ENCODE measurements around the gene ADCY4. TPM values are rescaled to one million over a fixed set of nuclear protein-coding genes. Genes with fewer than 3 reads are reported as not detected.
A peak's percentile ranks its signal among the peaks of the same experiment; 100 is the strongest.

ADCY4 gene
- polyA plus RNA-seq, 12 donors = 8.4 to 26.2 (median 16.9) TPM; not detected in 1

DNA sequence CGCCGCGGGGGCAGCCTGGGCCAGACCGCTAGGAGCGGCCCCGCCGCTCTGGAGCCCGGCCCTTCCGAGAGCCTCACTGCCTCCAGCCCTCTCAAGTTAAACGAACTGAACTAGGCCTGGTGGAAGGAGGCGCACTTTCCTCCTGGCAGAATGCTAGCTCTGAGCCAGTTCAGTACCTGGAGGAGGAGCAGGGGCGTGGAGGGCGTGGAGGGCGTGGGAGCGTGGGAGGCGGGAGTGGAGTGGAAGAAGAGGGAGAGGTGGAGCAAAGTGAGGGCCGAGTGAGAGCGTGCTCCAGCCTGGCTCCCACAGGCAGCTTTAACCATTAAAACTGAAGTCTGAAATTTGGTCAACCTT lies 18.3 kb downstream of the ADCY4 start:
- no peak for DNase-seq

DNA sequence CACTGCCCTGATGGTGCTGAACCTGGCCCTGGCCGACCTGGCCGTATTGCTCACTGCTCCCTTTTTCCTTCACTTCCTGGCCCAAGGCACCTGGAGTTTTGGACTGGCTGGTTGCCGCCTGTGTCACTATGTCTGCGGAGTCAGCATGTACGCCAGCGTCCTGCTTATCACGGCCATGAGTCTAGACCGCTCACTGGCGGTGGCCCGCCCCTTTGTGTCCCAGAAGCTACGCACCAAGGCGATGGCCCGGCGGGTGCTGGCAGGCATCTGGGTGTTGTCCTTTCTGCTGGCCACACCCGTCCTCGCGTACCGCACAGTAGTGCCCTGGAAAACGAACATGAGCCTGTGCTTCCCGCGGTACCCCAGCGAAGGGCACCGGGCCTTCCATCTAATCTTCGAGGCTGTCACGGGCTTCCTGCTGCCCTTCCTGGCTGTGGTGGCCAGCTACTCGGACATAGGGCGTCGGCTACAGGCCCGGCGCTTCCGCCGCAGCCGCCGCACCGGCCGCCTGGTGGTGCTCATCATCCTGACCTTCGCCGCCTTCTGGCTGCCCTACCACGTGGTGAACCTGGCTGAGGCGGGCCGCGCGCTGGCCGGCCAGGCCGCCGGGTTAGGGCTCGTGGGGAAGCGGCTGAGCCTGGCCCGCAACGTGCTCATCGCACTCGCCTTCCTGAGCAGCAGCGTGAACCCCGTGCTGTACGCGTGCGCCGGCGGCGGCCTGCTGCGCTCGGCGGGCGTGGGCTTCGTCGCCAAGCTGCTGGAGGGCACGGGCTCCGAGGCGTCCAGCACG lies 18.9 kb downstream of the ADCY4 start:
- DNase-seq = no peak

DNA sequence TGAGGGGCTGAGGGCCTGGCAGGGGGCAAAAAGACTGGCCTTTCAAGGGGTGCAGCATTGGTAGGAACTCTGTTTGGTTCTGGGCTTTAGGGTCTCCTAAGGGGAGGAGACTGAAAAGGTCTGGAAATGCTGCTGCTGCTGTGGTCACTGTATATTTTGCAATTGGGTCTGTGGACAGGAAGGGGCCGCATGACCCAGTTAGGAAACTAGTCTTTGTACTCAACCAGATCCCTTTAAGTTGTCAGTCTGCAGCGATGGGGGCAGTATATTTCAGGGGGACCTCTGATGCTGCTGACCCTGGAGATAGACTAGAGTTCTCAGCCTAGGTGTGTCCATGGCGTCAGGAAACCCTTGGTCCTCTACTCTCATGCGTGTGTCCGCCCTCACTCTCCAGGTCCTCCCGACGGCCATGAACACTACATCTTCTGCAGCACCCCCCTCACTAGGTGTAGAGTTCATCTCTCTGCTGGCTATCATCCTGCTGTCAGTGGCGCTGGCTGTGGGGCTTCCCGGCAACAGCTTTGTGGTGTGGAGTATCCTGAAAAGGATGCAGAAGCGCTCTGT lies 19.5 kb downstream of the ADCY4 start:
- DNase-seq = no peak

GRCh38 chr14:24314377-24315193 lies 20.3 kb downstream of the ADCY4 start:
- DNase-seq = no peak

- no peak for DNase-seq
Observed at GRCh38 chr14:24313913-24314312, 21.0 kb downstream of the ADCY4 start.

DNA sequence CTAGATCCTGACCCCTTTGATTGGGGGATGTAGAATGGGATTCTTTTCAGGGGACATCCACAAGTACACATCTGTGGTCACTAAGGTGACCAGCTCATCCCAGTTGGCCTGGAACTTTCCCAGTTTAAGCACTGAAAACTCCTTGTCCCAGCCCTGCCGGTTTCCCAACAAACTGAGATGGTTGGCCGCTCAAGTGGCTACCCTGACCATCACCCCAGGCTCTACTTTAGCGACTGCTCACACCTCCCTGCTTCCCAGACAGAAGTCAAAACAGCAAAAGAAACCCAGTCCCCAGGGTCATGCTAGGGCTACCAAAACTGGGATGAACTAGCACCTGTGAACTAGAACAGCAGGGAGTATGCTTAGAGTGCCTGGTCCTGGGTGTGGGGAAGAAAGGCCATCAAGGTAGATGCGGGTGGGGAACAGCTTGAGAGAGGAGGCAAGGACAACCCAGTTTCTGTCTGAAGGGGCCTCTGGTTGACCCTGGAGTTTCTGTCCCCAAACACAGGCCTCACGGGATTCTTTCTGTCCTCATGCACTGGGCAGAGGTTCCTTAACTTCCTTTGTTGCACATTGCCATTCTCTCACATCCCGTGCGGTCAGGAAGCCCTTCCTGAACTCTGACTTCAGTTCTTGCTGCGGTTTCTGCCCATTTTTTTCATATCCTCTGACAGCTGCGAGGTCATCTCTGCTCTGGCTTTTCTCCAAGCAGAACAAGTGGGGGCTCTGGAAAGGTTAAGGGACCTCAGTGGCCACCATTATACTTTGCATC lies 21.9 kb downstream of the ADCY4 start:
- DNase-seq = no peak

- DNase-seq = no peak
Observed at GRCh38 chr14:24311837-24312615, 22.8 kb downstream of the ADCY4 start.

DNA sequence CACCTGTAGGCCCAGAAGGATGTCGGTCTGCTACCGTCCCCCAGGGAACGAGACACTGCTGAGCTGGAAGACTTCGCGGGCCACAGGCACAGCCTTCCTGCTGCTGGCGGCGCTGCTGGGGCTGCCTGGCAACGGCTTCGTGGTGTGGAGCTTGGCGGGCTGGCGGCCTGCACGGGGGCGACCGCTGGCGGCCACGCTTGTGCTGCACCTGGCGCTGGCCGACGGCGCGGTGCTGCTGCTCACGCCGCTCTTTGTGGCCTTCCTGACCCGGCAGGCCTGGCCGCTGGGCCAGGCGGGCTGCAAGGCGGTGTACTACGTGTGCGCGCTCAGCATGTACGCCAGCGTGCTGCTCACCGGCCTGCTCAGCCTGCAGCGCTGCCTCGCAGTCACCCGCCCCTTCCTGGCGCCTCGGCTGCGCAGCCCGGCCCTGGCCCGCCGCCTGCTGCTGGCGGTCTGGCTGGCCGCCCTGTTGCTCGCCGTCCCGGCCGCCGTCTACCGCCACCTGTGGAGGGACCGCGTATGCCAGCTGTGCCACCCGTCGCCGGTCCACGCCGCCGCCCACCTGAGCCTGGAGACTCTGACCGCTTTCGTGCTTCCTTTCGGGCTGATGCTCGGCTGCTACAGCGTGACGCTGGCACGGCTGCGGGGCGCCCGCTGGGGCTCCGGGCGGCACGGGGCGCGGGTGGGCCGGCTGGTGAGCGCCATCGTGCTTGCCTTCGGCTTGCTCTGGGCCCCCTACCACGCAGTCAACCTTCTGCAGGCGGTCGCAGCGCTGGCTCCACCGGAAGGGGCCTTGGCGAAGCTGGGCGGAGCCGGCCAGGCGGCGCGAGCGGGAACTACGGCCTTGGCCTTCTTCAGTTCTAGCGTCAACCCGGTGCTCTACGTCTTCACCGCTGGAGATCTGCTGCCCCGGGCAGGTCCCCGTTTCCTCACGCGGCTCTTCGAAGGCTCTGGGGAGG lies 23.9 kb downstream of the ADCY4 start, which contains the start of gene LTB4R:
TSS of gene LTB4R (plus strand) at position 857 of the 959 bp plus-strand sequence. CDS start 4,150 bp downstream, outside the sequence.
- DNase-seq = peak; percentile 54

GRCh38 chr14:24310265-24310645 lies 24.6 kb downstream of the ADCY4 start:
- no peak for DNase-seq

GRCh38 chr14:24309538-24310264 lies 25.2 kb downstream of the ADCY4 start, which contains the start of gene LTB4R2:
TSS of gene LTB4R2 (plus strand) at chr14:24310140. CDS start at chr14:24310665, 525 bp downstream.
- no peak for DNase-seq

GRCh38 chr14:24308342-24309124 lies 26.3 kb downstream of the ADCY4 start:
- no peak for DNase-seq

DNA sequence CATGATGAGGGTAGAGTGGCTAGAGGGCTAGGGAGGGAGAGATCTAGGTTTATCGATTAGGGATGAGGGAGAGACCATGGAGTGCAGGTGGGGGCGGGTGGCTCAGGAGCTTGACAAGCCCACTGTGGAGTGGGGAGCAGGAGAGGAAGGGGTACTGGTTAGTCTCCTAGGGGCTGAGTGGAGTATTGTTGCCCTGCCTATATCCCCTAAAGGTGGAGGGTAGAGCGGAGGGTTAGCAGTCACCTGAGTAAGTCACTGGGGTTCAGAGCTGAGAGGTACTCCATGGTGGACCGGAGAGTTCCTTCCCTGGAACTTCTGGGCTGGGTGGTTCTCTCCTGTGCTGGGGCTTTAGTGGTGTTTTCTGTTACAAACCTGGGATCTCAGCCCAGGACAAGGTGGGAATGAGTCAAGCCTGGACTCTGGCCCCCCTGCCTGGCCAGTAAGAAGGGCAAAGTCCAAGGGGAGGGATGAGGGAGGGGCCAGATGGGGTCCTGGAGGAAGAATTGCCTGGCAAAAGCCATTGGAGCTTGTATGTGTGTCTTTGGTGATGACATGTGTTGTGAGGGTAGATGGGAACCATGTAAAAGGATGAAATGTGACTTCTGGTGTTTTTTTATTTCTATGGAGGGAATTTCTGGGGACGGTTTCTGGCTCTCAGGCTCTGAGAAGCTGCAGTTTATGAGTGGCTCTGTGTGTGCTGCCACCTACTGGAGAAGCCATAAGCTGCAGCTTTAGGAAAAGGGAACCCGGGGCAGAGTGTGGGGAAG lies 27.1 kb downstream of the ADCY4 start, which contains the start of gene CIDEB:
TSS of gene CIDEB (minus strand) at position 403 of the 767 bp plus-strand sequence. CDS start at position 284, 119 bp downstream.
- DNase-seq = no peak

- no peak for DNase-seq
Observed at GRCh38 chr14:24307156-24307574, 27.7 kb downstream of the ADCY4 start.

DNA sequence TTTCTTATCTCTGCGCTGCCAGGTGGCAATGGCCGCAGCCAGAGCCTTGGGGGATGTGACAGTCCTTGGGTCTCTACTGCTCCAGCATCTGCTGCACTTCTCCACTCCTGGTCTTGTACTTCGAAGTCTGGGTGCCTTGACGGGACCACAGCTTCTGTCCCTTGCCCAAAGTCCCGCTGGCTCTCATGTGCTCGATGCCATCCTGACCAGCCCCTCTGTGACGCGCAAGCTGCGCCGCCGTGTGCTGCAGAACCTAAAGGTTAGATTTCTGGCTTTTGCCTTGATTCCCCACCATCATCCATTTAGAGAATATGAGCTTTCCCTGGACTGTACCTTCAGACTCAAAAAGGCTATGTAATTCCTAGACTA lies 30.9 kb downstream of the ADCY4 start:
- no peak for DNase-seq

DNA sequence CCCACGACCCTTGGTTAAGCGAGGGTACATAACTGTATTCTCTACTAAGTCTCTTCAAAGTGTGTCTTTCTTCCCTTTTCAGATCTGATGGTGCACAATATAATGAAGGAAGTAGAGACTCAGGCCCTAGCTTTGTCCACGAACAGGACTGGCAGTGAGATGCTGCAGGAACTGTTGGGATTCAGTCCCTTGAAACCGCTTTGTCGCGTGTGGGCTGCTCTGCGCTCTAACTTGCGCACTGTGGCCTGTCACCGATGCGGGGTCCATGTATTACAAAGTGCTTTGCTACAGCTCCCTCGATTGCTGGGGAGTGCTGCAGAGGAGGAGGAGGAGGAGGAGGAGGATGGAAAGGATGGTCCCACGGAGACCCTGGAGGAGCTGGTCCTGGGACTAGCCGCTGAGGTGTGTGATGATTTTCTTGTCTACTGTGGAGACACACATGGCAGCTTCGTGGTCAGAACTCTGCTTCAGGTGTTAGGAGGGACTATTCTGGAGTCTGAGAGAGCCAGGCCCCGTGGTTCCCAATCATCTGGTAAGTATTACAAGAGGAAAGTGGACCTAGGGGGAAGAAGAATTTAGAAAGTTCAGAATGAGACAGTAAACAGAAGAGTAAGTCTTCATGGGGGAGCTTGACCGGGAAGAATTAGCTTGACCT lies 34.4 kb downstream of the ADCY4 start:
- DNase-seq = no peak

Data from muscle of arm (tissue), 12 donors.